H1 (cell line): ENCODE data around the gene C1orf116. TPM values are rescaled to one million over a fixed set of nuclear protein-coding genes. Genes with fewer than 3 reads are reported as not detected.

Experiments used
- CTCF ChIA-PET: fragments of 300-600 bp; sonication (Branson Sonifier 250); formaldehyde crosslinking; loops from one replicate; lab custom pipeline; 2021; ENCODE audit not compliant: partially characterized antibody; lab: Charles Lee
- POLR2A ChIA-PET: fragments of 300-600 bp; sonication (Branson Sonifier 250); formaldehyde crosslinking; loops from one replicate; lab custom pipeline; 2021; ENCODE audit warnings: inconsistent platforms; ENCODE audit not compliant: partially characterized antibody; lab: Charles Lee
- DNase-seq, 2 experiments: peaks; one replicate each; pipeline versions ENCODE4 v3.0.0 to v3.0.0-alpha.2; 2010 to 2022; ENCODE audit warnings: low spot score in 2 of 2, low read depth in 1 of 2, mixed read lengths in 1 of 2
- FAIRE-seq: peaks from 2 replicates; lab custom pipeline; 2011; peaks lifted over from hg19 to GRCh38; lab: Jason Lieb, UNC
- H2AFZ ChIP-seq: 2 replicates; pipeline ENCODE4 v1.8.1; 2012; ENCODE audit warnings: low read length, inconsistent platforms
- H2AK5ac ChIP-seq: 2 replicates; pipeline ENCODE4 v1.6.1; 2013; ENCODE audit warnings: low read depth, low read length
- H2BK120ac ChIP-seq: replicated peaks from 2 replicates; pipeline ENCODE3; 2013; ENCODE audit warnings: low read depth, low read length, inconsistent platforms
- H2BK12ac ChIP-seq: 2 replicates; pipeline ENCODE4 v1.6.1; 2013; ENCODE audit warnings: low read depth, low read length
- H2BK15ac ChIP-seq: 2 replicates; pipeline ENCODE4 v1.6.1; 2013; ENCODE audit warnings: low read length
- H2BK20ac ChIP-seq: 2 replicates; pipeline ENCODE4 v1.6.1; 2013; ENCODE audit warnings: low read length
- H2BK5ac ChIP-seq: 2 replicates; pipeline ENCODE4 v1.6.1; 2013; ENCODE audit warnings: low read depth, low read length
- H3K14ac ChIP-seq: 2 replicates; pipeline ENCODE4 v1.6.1; 2013; ENCODE audit warnings: inconsistent platforms; ENCODE audit not compliant: insufficient read length
- H3K18ac ChIP-seq: 2 replicates; pipeline ENCODE4 v1.6.1; 2013; ENCODE audit warnings: low read length; ENCODE audit errors: extremely low read depth
- H3K23ac ChIP-seq: 2 replicates; pipeline ENCODE4 v1.6.1; 2013; ENCODE audit warnings: inconsistent platforms; ENCODE audit not compliant: insufficient read length
- H3K23me2 ChIP-seq: 2 replicates; pipeline ENCODE4 v1.6.1; 2013; ENCODE audit warnings: low read depth, low read length
- H3K27ac ChIP-seq: 2 replicates; pipeline ENCODE4 v1.6.1; 2011; ENCODE audit warnings: low read depth, low read length, inconsistent platforms
- H3K27me3 ChIP-seq, 4 experiments: replicated peaks in 1 of 4; 1 replicate in 1 of 4; 2 replicates in 3 of 4; pipeline versions ENCODE4 v1.6.1 to v1.8.1; 2011 to 2013; ENCODE audit warnings: low read length in 3 of 4, mild to moderate bottlenecking in 3 of 4, inconsistent platforms in 2 of 4, mixed read lengths in 2 of 4, moderate library complexity in 1 of 4; ENCODE audit not compliant: control insufficient read depth in 3 of 4, insufficient read depth in 3 of 4; ENCODE audit errors: extremely low read depth in 1 of 4
- H3K36me3 ChIP-seq, 4 experiments: 2 replicates each; pipeline versions ENCODE4 v1.6.1 to v1.8.1; 2011 to 2013; ENCODE audit warnings: mild to moderate bottlenecking in 4 of 4, low read length in 3 of 4, moderate library complexity in 2 of 4, control low read depth in 1 of 4, inconsistent platforms in 1 of 4; ENCODE audit not compliant: insufficient read depth in 4 of 4, control insufficient read depth in 2 of 4
- H3K4ac ChIP-seq: replicated peaks from 2 replicates; pipeline ENCODE3; 2013; ENCODE audit warnings: low read length, low read depth, mixed read lengths, inconsistent platforms; ENCODE audit not compliant: insufficient read length
- H3K4me1 ChIP-seq, 4 experiments: replicated peaks in 1 of 4; 1 replicate in 1 of 4; 2 replicates in 3 of 4; pipeline versions ENCODE4 v1.6.1 to v1.8.1; 2011 to 2013; ENCODE audit warnings: low read length in 3 of 4, inconsistent platforms in 2 of 4, mixed read lengths in 1 of 4; ENCODE audit not compliant: insufficient read depth in 4 of 4, control insufficient read depth in 3 of 4
- H3K4me2 ChIP-seq, 2 experiments: 2 replicates each; pipeline versions ENCODE4 v1.6.1 to v1.8.1; 2011 to 2013; ENCODE audit warnings: low read depth in 2 of 2, low read length in 2 of 2, control low read depth in 1 of 2, inconsistent platforms in 1 of 2, mild to moderate bottlenecking in 1 of 2; ENCODE audit not compliant: insufficient read depth in 1 of 2
- H3K4me3 ChIP-seq, 4 experiments: fragments of 200-600, 300-600 bp in 1 of 4; sonication (generic), shearing (Covaris generic), sonication (Bioruptor Twin) in 1 of 4; 2 replicates each; pipeline versions ENCODE4 v1.5.1 to v1.8.1; 2011 to 2016; ENCODE audit warnings: low read length in 4 of 4, low read depth in 3 of 4, control low read depth in 2 of 4, inconsistent platforms in 2 of 4, mild to moderate bottlenecking in 2 of 4, mixed read lengths in 1 of 4, moderate library complexity in 1 of 4; ENCODE audit not compliant: insufficient read depth in 2 of 4; ENCODE audit errors: extremely low read depth in 1 of 4
- H3K56ac ChIP-seq: replicated peaks from 2 replicates; pipeline ENCODE3; 2013; ENCODE audit warnings: low read depth, mild to moderate bottlenecking, mixed read lengths, low read length, inconsistent platforms; ENCODE audit not compliant: insufficient read length
- H3K79me1 ChIP-seq: 2 replicates; pipeline ENCODE4 v1.6.1; 2013; ENCODE audit warnings: low read depth, low read length, control low read depth
- H3K79me2 ChIP-seq, 2 experiments: 2 replicates each; pipeline versions ENCODE4 v1.6.1 to v1.8.1; 2012 to 2013; ENCODE audit warnings: low read length in 2 of 2, mild to moderate bottlenecking in 2 of 2, inconsistent platforms in 1 of 2; ENCODE audit not compliant: insufficient read depth in 2 of 2, control insufficient read depth in 1 of 2
- H3K9ac ChIP-seq, 4 experiments: replicated peaks in 1 of 4; 1 replicate in 1 of 4; 2 replicates in 3 of 4; pipeline versions ENCODE4 v1.6.1 to v1.8.1; 2011 to 2013; ENCODE audit warnings: low read depth in 3 of 4, low read length in 3 of 4, control low read depth in 2 of 4, mild to moderate bottlenecking in 2 of 4, moderate library complexity in 2 of 4, inconsistent platforms in 1 of 4; ENCODE audit errors: extremely low read depth in 1 of 4
- H3K9me3 ChIP-seq, 2 experiments: 2 replicates each; pipeline versions ENCODE4 v1.6.1 to v1.8.1; 2012 to 2013; ENCODE audit warnings: mild to moderate bottlenecking in 2 of 2, moderate library complexity in 2 of 2, control low read depth in 1 of 2, inconsistent platforms in 1 of 2, low read depth in 1 of 2, low read length in 1 of 2, mixed read lengths in 1 of 2; ENCODE audit not compliant: insufficient read depth in 2 of 2
- H4K20me1 ChIP-seq, 2 experiments: replicated peaks in 1 of 2; 2 replicates each; pipeline versions ENCODE3 to v1.8.1; 2011 to 2013; ENCODE audit warnings: inconsistent platforms in 2 of 2, low read length in 2 of 2, mild to moderate bottlenecking in 1 of 2; ENCODE audit not compliant: insufficient read depth in 2 of 2, control insufficient read depth in 1 of 2
- H4K5ac ChIP-seq: 2 replicates; pipeline ENCODE4 v1.6.1; 2013; ENCODE audit warnings: low read length, low read depth, mixed read lengths, inconsistent platforms; ENCODE audit not compliant: insufficient read length
- H4K8ac ChIP-seq: 2 replicates; pipeline ENCODE4 v1.8.0; 2013; ENCODE audit warnings: mild to moderate bottlenecking, moderate library complexity, low read length, inconsistent platforms; ENCODE audit not compliant: insufficient read depth; ENCODE audit errors: extremely low read depth
- H4K91ac ChIP-seq: replicated peaks from 2 replicates; pipeline ENCODE3; 2013; ENCODE audit warnings: low read length, mixed read lengths, inconsistent platforms; ENCODE audit not compliant: insufficient read length
- BCL11A ChIP-seq, 2 experiments: IDR thresholded peaks; one replicate each; pipeline ENCODE4 v1.6.1; 2011; ENCODE audit warnings: low read depth in 2 of 2, low read length in 2 of 2, mild to moderate bottlenecking in 2 of 2
- CEBPB ChIP-seq: IDR thresholded peaks from 2 replicates; pipeline ENCODE4 v1.6.1; 2012; ENCODE audit warnings: low read depth, low read length
- EGR1 ChIP-seq: IDR thresholded peaks from 2 replicates; pipeline ENCODE4 v1.6.1; 2011; ENCODE audit warnings: low read depth, low read length, borderline replicate concordance
- GABPA ChIP-seq: IDR thresholded peaks from 2 replicates; pipeline ENCODE4 v1.6.1; 2011; ENCODE audit warnings: mild to moderate bottlenecking, low read length, moderate library complexity, borderline replicate concordance; ENCODE audit not compliant: insufficient read depth
- JUN ChIP-seq: IDR thresholded peaks from 2 replicates; pipeline ENCODE4 v1.6.1; 2011; ENCODE audit warnings: low read depth, mild to moderate bottlenecking, improper control_type of control experiment, low read length
- KDM4A ChIP-seq: IDR thresholded peaks from one replicate; pipeline ENCODE4 v1.7.1; 2012; ENCODE audit warnings: low read depth, mild to moderate bottlenecking, moderate library complexity, low read length, inconsistent platforms; ENCODE audit not compliant: severe bottlenecking
- MAFK ChIP-seq: IDR thresholded peaks from 2 replicates; pipeline ENCODE4 v1.6.1; 2012; ENCODE audit warnings: low read depth, mild to moderate bottlenecking, improper control_type of control experiment, low read length
- NANOG ChIP-seq: IDR thresholded peaks from 2 replicates; pipeline ENCODE4 v1.6.1; 2011; ENCODE audit warnings: low read length, low read depth, mild to moderate bottlenecking, inconsistent platforms; ENCODE audit not compliant: insufficient read depth, poor library complexity, severe bottlenecking
- NRF1 ChIP-seq: IDR thresholded peaks from 2 replicates; pipeline ENCODE4 v1.6.1; 2011; ENCODE audit warnings: mild to moderate bottlenecking, low read depth, low read length, improper control_type of control experiment
- PHF8 ChIP-seq: fragments of 200-600 bp; sonication (generic); conservative IDR thresholded peaks from 2 replicates; pipeline ENCODE4 v1.7.1; 2012; ENCODE audit warnings: low read depth, mild to moderate bottlenecking, inconsistent platforms, low read length, moderate library complexity
- SAP30 ChIP-seq: fragments of 300-600 bp; sonication (generic); IDR thresholded peaks from 2 replicates; pipeline ENCODE4 v1.7.1; 2012; ENCODE audit warnings: low read length, moderate library complexity, mild to moderate bottlenecking, inconsistent platforms; ENCODE audit not compliant: insufficient read depth, insufficient replicate concordance
- SIX5 ChIP-seq: IDR thresholded peaks from 2 replicates; pipeline ENCODE4 v1.6.1; 2011; ENCODE audit warnings: mild to moderate bottlenecking, low read depth, low read length
- SRF ChIP-seq: IDR thresholded peaks from 2 replicates; pipeline ENCODE4 v1.6.1; 2011; ENCODE audit warnings: mild to moderate bottlenecking, low read depth, low read length, moderate library complexity
- TAF7 ChIP-seq: optimal IDR thresholded peaks from 2 replicates; pipeline ENCODE3; 2011; ENCODE audit warnings: low read depth, mild to moderate bottlenecking, inconsistent platforms, low read length, moderate library complexity, borderline replicate concordance
- TCF12 ChIP-seq: IDR thresholded peaks from 2 replicates; pipeline ENCODE4 v1.6.1; 2011; ENCODE audit warnings: low read depth, mild to moderate bottlenecking, low read length
- WGBS, 2 experiments: shearing (Covaris generic) in 1 of 2; methylation state at CpG; one replicate each; pipeline versions ENCODE4 v1.1.6 to v1.1.7; 2013 to 2015; ENCODE audit warnings: low lambda C conversion rate in 2 of 2, mixed read lengths in 2 of 2, inconsistent platforms in 1 of 2, low coverage in 1 of 2, missing lambda C conversion rate in 1 of 2; ENCODE audit not compliant: insufficient replicate concordance in 2 of 2, insufficient coverage in 1 of 2, insufficient read length in 1 of 2; ENCODE audit errors: extremely low coverage in 1 of 2, missing lambda C conversion rate in 1 of 2; 5-methylcytosine and 5-hydroxymethylcytosine counted together
- polyA plus RNA-seq, 7 experiments: library from polyadenylated mRNA; depleted of rRNA in 3 of 7; stranded (reverse) in 5 of 7; unstranded in 2 of 7; fragments of >200 nt in 5 of 7; fragments of 200-250 nt in 2 of 7; gene quantifications; 1 replicate in 5 of 7; 2 replicates in 1 of 7; 4 replicates in 1 of 7; pipeline versions ENCODE4 v1.2.1 to v1.2.3, GENCODE V29; 2011 to 2013; ENCODE audit warnings: missing spikeins in 2 of 7, mixed read lengths in 2 of 7
- total RNA-seq: library from RNA; stranded (reverse); fragmentation: NEBNext Ultra II Directional; extraction: Animal tissue kit (Norgen Biotek cat#: 25700); gene quantifications from 2 replicates; pipeline ENCODE4 v1.2.1, GENCODE V29; 2021

C1orf116 gene
- total and polyA plus RNA-seq, 2 of the 8 experiments (the other 6 are each of a cell fraction or from before 2014, with no cell fraction given) = 2.2 to 3.9 TPM

DNA sequence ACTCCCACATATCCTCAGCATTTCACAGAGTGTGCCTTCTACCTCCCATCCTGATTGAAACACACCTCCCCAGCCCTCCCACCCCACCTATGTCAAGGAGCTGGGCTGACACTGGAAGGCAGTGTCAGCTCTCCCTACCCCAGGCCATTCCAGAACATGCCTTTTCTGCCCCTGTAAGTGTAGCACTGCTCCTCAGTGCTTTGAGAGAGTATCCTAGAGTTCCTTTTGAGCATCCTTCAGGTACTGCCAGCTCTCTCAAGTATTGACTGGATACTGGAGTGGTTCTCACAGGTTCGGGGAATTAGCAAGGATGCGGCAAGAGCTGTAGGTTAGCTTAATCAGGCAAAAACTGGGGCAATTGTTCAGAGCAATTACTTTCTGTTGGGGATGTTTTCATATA lies 21.8 kb downstream of the C1orf116 start:
- Histone ChIP-seq H2AK5ac (no peak overlapping the region), H3K56ac (no peak overlapping the region), H3K27me3 (no peaks in the 10 kb centered on the region), H3K14ac (no peak overlapping the region), H3K79me2 (no peaks in the 10 kb centered on the region), H2BK120ac (no peak overlapping the region), H3K9ac (no peak overlapping the region), H3K23me2 (no peaks in the 10 kb centered on the region), H2BK20ac (no peak overlapping the region), H4K5ac (no peak overlapping the region), H2BK5ac (no peak overlapping the region), H3K4me2 (no peak overlapping the region), H3K36me3 (no peaks in the 10 kb centered on the region), H3K4me3 (no peak overlapping the region), H3K4me1 (no peaks in the 10 kb centered on the region), H2BK12ac (no peak overlapping the region), H2BK15ac (no peak overlapping the region), H3K23ac (no peak overlapping the region), H3K4ac (no peak overlapping the region), H3K79me1 (no peaks in the 10 kb centered on the region), H3K27ac (no peak overlapping the region), H4K8ac (no peak overlapping the region), H3K18ac (no peak overlapping the region), H4K20me1 (no peaks in the 10 kb centered on the region), H3K9me3 (no peaks in the 10 kb centered on the region), H4K91ac (no peak overlapping the region), H2AFZ (no peak overlapping the region)
- FAIRE-seq (no peak), DNase-seq (no peak)
- WGBS, 2 experiments = 83% methylated on average over 2 of the region's 2 CpGs; no CpG with 5 or more reads in 1 of the 2 experiments
- ChIA-PET POLR2A (no interaction called here), CTCF (interaction anchor here (1.0 to 9.9 kb wide), 4 partner anchors 12 to 78 kb away, joined by 3 to 122 read pairs (median 4); partner anchors contain the start of gene C1orf116)
- TF ChIP-seq SRF (no peak), TCF12 (no peak), GABPA (no peak), JUN (no peak), TAF7 (no peak), BCL11A (IDR thresholded peaks at IDR 0.05; ENCODE audit: low read depth in 2 of 2, low read length in 2 of 2) (no peak), NANOG (no peak), NRF1 (no peak), SAP30 (no peak), MAFK (no peak), PHF8 (no peak), CEBPB (no peak), EGR1 (no peak), KDM4A (no peak), SIX5 (no peak)
